HL-60 (cell line): ENCODE measurements around the gene IRF1.

ENCODE experiments used
- DNase-seq, 2 experiments: peaks; one replicate each; pipeline ENCODE4 v3.0.0-alpha.2; 2010 to 2020; ENCODE audit warnings: low read depth in 1 of 2, low spot score in 1 of 2
- H3K27ac ChIP-seq: fragments of 250-450 bp; sonication (Bioruptor Pico); replicated peaks from 2 replicates; pipeline ENCODE4 v1.5.1; 2020; ENCODE audit warnings: mild to moderate bottlenecking, moderate library complexity
- H3K27me3 ChIP-seq: fragments of 250-450 bp; sonication (Bioruptor Pico); 2 replicates; pipeline ENCODE4 v1.5.1; 2021; ENCODE audit warnings: mild to moderate bottlenecking, moderate library complexity; ENCODE audit not compliant: insufficient read depth, poor library complexity, severe bottlenecking
- H3K4me3 ChIP-seq: replicated peaks from 2 replicates; pipeline ENCODE4 v1.5.1; 2011; ENCODE audit warnings: mild to moderate bottlenecking, control low read depth, low read length; ENCODE audit not compliant: insufficient read depth
- CTCF ChIP-seq: IDR thresholded peaks from one replicate; pipeline ENCODE4 v1.5.1; 2011; ENCODE audit warnings: low read length, control low read depth, inconsistent platforms; ENCODE audit not compliant: insufficient read depth
- GABPA ChIP-seq: IDR thresholded peaks from 2 replicates; pipeline ENCODE4 v1.6.1; 2012; ENCODE audit warnings: low read depth
- POLR2AphosphoS5 ChIP-seq: IDR thresholded peaks from 2 replicates; pipeline ENCODE4 v1.6.1; 2012; ENCODE audit warnings: low read depth
- SPI1 ChIP-seq: IDR thresholded peaks from 2 replicates; pipeline ENCODE4 v1.6.1; 2012; ENCODE audit warnings: low read depth, mild to moderate bottlenecking, borderline replicate concordance
- TF ChIP-seq, protein P1 (sequence below): IDR thresholded peaks from 2 replicates; pipeline ENCODE4 v1.6.1; 2012; ENCODE audit warnings: low read depth; ENCODE audit not compliant: insufficient replicate concordance

Gene IRF1

GRCh38 chr5:132445640-132445923 is 45.0 kb downstream of the IRF1 start:
- no peak overlapping the region for H3K27ac ChIP-seq
- no peaks in the 10 kb centered on the region for H3K27me3 ChIP-seq
- no peak overlapping the region for H3K4me3 ChIP-seq
- DNase-seq, result no peak
- TF ChIP-seq, protein P1, sequence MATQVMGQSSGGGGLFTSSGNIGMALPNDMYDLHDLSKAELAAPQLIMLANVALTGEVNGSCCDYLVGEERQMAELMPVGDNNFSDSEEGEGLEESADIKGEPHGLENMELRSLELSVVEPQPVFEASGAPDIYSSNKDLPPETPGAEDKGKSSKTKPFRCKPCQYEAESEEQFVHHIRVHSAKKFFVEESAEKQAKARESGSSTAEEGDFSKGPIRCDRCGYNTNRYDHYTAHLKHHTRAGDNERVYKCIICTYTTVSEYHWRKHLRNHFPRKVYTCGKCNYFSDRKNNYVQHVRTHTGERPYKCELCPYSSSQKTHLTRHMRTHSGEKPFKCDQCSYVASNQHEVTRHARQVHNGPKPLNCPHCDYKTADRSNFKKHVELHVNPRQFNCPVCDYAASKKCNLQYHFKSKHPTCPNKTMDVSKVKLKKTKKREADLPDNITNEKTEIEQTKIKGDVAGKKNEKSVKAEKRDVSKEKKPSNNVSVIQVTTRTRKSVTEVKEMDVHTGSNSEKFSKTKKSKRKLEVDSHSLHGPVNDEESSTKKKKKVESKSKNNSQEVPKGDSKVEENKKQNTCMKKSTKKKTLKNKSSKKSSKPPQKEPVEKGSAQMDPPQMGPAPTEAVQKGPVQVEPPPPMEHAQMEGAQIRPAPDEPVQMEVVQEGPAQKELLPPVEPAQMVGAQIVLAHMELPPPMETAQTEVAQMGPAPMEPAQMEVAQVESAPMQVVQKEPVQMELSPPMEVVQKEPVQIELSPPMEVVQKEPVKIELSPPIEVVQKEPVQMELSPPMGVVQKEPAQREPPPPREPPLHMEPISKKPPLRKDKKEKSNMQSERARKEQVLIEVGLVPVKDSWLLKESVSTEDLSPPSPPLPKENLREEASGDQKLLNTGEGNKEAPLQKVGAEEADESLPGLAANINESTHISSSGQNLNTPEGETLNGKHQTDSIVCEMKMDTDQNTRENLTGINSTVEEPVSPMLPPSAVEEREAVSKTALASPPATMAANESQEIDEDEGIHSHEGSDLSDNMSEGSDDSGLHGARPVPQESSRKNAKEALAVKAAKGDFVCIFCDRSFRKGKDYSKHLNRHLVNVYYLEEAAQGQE, result no peak
- TF ChIP-seq GABPA (no peak), CTCF (no peak), SPI1 (no peak), POLR2AphosphoS5 (no peak)

DNA sequence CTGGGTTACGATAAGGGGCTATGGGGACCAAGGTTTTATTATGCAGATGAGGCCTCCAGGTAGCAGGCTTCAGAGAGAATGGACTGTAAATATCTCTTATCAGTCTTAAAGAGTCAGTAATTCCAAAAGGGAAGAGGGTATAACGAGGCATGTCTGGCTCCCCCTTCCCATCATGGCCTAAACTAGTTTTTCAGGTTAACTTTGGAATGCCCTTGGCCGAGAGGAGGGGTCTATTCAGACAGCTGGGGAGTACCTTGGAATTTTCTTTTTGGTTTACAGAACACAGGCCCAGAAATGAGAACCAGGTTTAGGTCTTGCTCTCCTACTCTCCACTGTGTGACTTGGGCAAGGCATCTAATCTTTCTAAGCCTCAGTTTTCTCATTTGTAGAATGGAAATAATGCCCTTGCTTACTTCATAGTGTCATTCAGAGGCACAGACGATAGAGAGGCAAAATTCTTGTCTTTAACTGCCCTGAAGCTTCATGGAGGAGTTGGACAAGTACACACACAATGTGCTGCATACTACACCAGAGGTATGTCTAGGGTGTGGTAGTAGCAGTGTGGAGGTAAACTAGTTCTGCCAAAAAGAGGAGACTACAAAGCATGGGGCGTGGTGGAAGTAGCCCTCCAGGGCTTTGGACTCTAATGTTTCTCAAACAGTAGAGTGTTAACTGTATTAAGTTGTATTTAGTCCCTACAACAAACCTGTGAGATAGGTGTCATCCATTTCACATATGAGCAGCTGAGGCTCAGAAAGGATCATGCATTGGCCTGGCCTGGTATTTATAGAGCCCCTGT is 45.5 kb downstream of the IRF1 start:
- Histone ChIP-seq H3K27me3 (no peaks in the 10 kb centered on the region), H3K4me3 (no peak overlapping the region), H3K27ac (no peak overlapping the region)
- DNase-seq, result no peak
- TF ChIP-seq, protein P1, result no peak
- no peak for TF ChIP-seq POLR2AphosphoS5
- no peak for TF ChIP-seq CTCF
- no peak for TF ChIP-seq GABPA
- no peak for TF ChIP-seq SPI1

GRCh38 chr5:132444061-132444460 is 46.5 kb downstream of the IRF1 start:
- no peak overlapping the region for H3K4me3 ChIP-seq
- DNase-seq, result no peak
- no peak overlapping the region for H3K27ac ChIP-seq
- H3K27me3 ChIP-seq, result no peaks in the 10 kb centered on the region
- TF ChIP-seq POLR2AphosphoS5, result no peak
- TF ChIP-seq, protein P1, result no peak
- TF ChIP-seq SPI1, result no peak
- no peak for TF ChIP-seq CTCF
- no peak for TF ChIP-seq GABPA
